ENCODE results near the gene TGFBRAP1. TPM values are rescaled to one million over a fixed set of nuclear protein-coding genes. Genes with fewer than 3 reads are reported as not detected.
A peak's percentile ranks its signal among the peaks of the same experiment; 100 is the strongest.

The TGFBRAP1 gene
- total and polyA plus RNA-seq, 9 of the 15 experiments (the other 6 are each of a cell fraction or from before 2014, with no cell fraction given) = 3.7 to 18.0 (median 11.0) TPM

- ATAC-seq = no peak
- Histone ChIP-seq H3K4me2 (ENCODE audit: insufficient read depth, low read length) (no peak overlapping the region), H3K27ac (ENCODE audit: extremely low read depth, low read depth, low read length) (no peak overlapping the region), H3K9me1 (ENCODE audit: control insufficient read depth, insufficient read depth, low read length) (no peaks in the 10 kb centered on the region), H3K9ac (ENCODE audit: insufficient read depth in 1 of 2, low read depth in 2 of 2, low read length in 2 of 2) (no peak overlapping the region), H3K9me3 (replicated peaks; ENCODE audit: control insufficient read depth, insufficient read depth, low read depth, low read length) (no peaks in the 10 kb centered on the region), H4K20me1 (replicated peaks; ENCODE audit: control insufficient read depth, insufficient read depth, low read length) (0 out of 2 replicates have a peak, but pooled peaks cover 3% of the 10 kb centered on the region), H3K36me3 (ENCODE audit: control insufficient read depth, insufficient read depth, low read length) (peaks cover 75% of the 10 kb centered on the region), H3K27me3 (ENCODE audit: control insufficient read depth in 2 of 2, insufficient read depth in 2 of 2, low read length in 2 of 2) (no peaks in the 10 kb centered on the region), H3K4me1 (replicated peaks in 1 of 2; ENCODE audit: control insufficient read depth in 2 of 2, insufficient read depth in 2 of 2, low read length in 2 of 2) (no peaks in the 10 kb centered on the region), H2AFZ (ENCODE audit: low read depth, low read length) (no peak overlapping the region), H3K79me2 (ENCODE audit: control insufficient read depth, insufficient read depth, low read length) (no peaks in the 10 kb centered on the region), H3K4me3 (no peak overlapping the region)
- intact Hi-C loops (cut with micrococcal nuclease) = no loop called here
- FAIRE-seq = no peak
- TF ChIP-seq POLR2G (IDR thresholded peaks at IDR 0.05; ENCODE audit: low read depth, low read length) = 0 out of 2 replicates have a peak, but pooled peaks have one; percentile 30
- TF ChIP-seq HES1 (IDR thresholded peaks at IDR 0.05; ENCODE audit: low read depth) = no peak
- TF ChIP-seq SAFB2 (IDR thresholded peaks at IDR 0.05; ENCODE audit: borderline replicate concordance, low read depth, low read length, severe bottlenecking) = no peak
- TF ChIP-seq PML (IDR thresholded peaks at IDR 0.05; ENCODE audit: low read length) = no peak
- no peak for TF ChIP-seq WHSC1 (IDR thresholded peaks at IDR 0.05; ENCODE audit: low read length)
- no peak for DNase-seq (ENCODE audit: extremely low read depth in 1 of 4, low spot score in 3 of 4)
- in situ Hi-C loops (cut with MboI) = no loop called here
- WGBS (ENCODE audit: insufficient coverage, low coverage, missing lambda C conversion rate) = 74% methylated on average over 15 of the region's 15 CpGs
- ChIA-PET CTCF (ENCODE audit: low intra/inter-chr PET ratio) (no interaction called here), POLR2A (interaction anchor here (0.6 to 1.3 kb wide), 3 partner anchors 12 to 378 kb away, joined by 3 to 4 read pairs (median 3); no protein-coding TSS in a partner anchor)
- BruUV-seq (replicated peaks) = no TSS peak
Measured at GRCh38 chr2:105362862-105363591, 33.5 kb upstream of the TGFBRAP1 start.
